Stimulated activated CD8-positive, alpha-beta memory T cell treated with anti-CD3 and anti-CD28 coated beads, Interleukin-2, amount 100 ng/mL, for 1 hour (primary cell): ENCODE data around the gene TTC38.

Experiments
- DNase-seq, 2 donors: peaks; one replicate each; pipeline ENCODE4 v3.0.0-alpha.2; 2020; ENCODE audit warnings: low read depth in 2 of 2

The TTC38 gene

GRCh38 chr22:46278656-46279645 is 11.1 kb downstream of the TTC38 start:
- no peak for DNase-seq

- no peak for DNase-seq
Measured at GRCh38 chr22:46280063-46280817, 12.4 kb downstream of the TTC38 start.

- DNase-seq: peak in 1 of 2 donors; percentile 41
Measured at GRCh38 chr22:46280999-46281623, 13.3 kb downstream of the TTC38 start.

- DNase-seq: no peak
Measured at GRCh38 chr22:46281866-46282678, 14.3 kb downstream of the TTC38 start.

GRCh38 chr22:46286006-46286405 is 18.2 kb downstream of the TTC38 start:
- DNase-seq: no peak

- DNase-seq: no peak
Measured at GRCh38 chr22:46286941-46287872, 19.4 kb downstream of the TTC38 start.

GRCh38 chr22:46287873-46288751 is 20.3 kb downstream of the TTC38 start:
- DNase-seq: no peak

GRCh38 chr22:46288846-46289243 is 21.0 kb downstream of the TTC38 start:
- DNase-seq: no peak

GRCh38 chr22:46289244-46289891 is 21.6 kb downstream of the TTC38 start:
- DNase-seq: no peak

- DNase-seq: no peak
Measured at GRCh38 chr22:46290121-46290842, 22.5 kb downstream of the TTC38 start.

GRCh38 chr22:46290843-46291785 is 23.3 kb downstream of the TTC38 start:
- DNase-seq: no peak

GRCh38 chr22:46292173-46292572 is 24.4 kb downstream of the TTC38 start:
- DNase-seq: no peak

- no peak for DNase-seq
Measured at GRCh38 chr22:46292732-46293131, 24.9 kb downstream of the TTC38 start.

- no peak for DNase-seq
Measured at GRCh38 chr22:46293577-46294260, 25.9 kb downstream of the TTC38 start.

- no peak for DNase-seq
Measured at GRCh38 chr22:46294784-46295183, 27.0 kb downstream of the TTC38 start.

- no peak for DNase-seq
Measured at GRCh38 chr22:46295277-46295971, 27.6 kb downstream of the TTC38 start.
